Immature natural killer cell (primary cell): ENCODE measurements around the gene MAPK13. TPM values are rescaled to one million over a fixed set of nuclear protein-coding genes. Genes with fewer than 3 reads are reported as not detected.
"Not testable (repeated sequence)": the region's sequence is repeated elsewhere in the genome, so short reads cannot be mapped to it uniquely, and the experiment has no call there.

Experiments
- DNase-seq, 3 donors: peaks; one replicate each; pipeline ENCODE4 v3.0.0; 2022; ENCODE audit warnings: mixed read lengths in 1 of 3
- H3K27ac Mint-ChIP-seq, 6 donors: one replicate each; pipeline ENCODE4 v1.8.0; 2020; ENCODE audit warnings: mixed read lengths in 6 of 6, mild to moderate bottlenecking in 5 of 6, inconsistent platforms in 4 of 6, moderate library complexity in 3 of 6
- H3K27me3 Mint-ChIP-seq, 3 donors: one replicate each; pipeline ENCODE4 v1.8.0; 2020 to 2021; ENCODE audit warnings: low read depth in 3 of 3, mild to moderate bottlenecking in 3 of 3, mixed read lengths in 3 of 3, moderate library complexity in 3 of 3, inconsistent platforms in 1 of 3
- H3K36me3 Mint-ChIP-seq, 3 donors: one replicate each; pipeline ENCODE4 v1.8.0; 2020; ENCODE audit warnings: mixed read lengths in 3 of 3, inconsistent platforms in 2 of 3, mild to moderate bottlenecking in 2 of 3
- H3K4me1 Mint-ChIP-seq, 2 donors: one replicate each; pipeline ENCODE4 v1.8.0; 2020; ENCODE audit warnings: inconsistent platforms in 2 of 2, mild to moderate bottlenecking in 2 of 2, mixed read lengths in 2 of 2, moderate library complexity in 1 of 2
- H3K4me3 Mint-ChIP-seq, 5 donors: one replicate each; pipeline ENCODE4 v1.8.0; 2020; ENCODE audit warnings: mild to moderate bottlenecking in 5 of 5, mixed read lengths in 5 of 5, inconsistent platforms in 3 of 5, moderate library complexity in 3 of 5
- H3K9me3 Mint-ChIP-seq, 6 donors: one replicate each; pipeline ENCODE4 v1.8.0; 2020; ENCODE audit warnings: mild to moderate bottlenecking in 6 of 6, mixed read lengths in 6 of 6, inconsistent platforms in 4 of 6, moderate library complexity in 3 of 6
- polyA plus RNA-seq, 3 donors: library from polyadenylated mRNA; unstranded; fragments of 300-500 nt; fragmentation: Illumina TruSeq; gene quantifications; one replicate each; pipeline ENCODE4 v1.2.3, GENCODE V29; 2021

The MAPK13 gene
- polyA plus RNA-seq, 3 donors from 2014 or later = 35.2 to 52.1 (median 38.4) TPM

DNA sequence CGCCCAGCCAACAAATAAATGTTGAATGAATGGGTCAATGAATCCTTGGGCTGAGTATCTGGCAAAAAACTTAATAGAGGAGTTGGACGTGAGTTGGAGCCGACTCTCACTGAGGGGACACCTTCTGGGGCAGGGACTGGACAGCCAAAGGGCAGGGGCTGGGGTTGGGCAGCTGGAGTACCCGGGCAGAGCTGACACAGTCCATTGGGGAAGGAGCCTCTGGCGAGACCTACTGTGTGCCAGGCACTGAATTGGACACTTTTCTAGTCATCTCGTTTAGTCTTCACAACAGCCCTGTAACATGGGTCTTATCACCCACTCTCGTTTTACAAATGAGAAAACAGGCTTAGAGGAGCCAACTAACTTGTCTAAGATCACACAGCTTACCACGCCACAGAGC, 4.7 kb upstream of the MAPK13 start:
- peaks cover 85 to 93% of the 10 kb centered on the region in 2 donors for H3K4me1 Mint-ChIP-seq

DNA sequence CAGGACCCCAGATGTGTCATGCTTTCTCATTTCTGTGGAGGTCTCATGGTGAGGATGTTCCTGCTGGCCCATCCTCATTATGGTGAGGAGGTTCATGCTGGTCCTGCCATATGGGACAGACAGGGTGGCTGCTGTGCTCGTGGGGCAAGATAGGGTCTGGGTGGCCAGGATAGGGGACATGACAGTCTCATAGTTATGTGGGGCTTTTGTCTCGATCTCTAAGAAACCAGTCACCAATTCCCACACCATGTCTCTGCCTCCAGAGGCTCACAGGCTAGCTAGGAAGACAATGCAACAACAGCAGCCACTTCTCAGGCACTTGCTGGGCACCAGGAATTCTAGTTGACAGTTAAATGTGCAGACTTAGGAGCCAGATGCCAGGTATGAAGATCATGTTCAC, 4.2 kb upstream of the MAPK13 start:
- Mint-ChIP-seq H3K36me3 (no peaks in the 10 kb centered on the region), H3K4me1 (peaks cover 85 to 88% of the 10 kb centered on the region in 2 donors), H3K4me3 (peak overlapping the region in 4 of 5 donors; percentile 13 to 74 (median 23)), H3K27ac (peak overlapping the region; percentile 66 to 83 (median 77)), H3K9me3 (no peaks in the 10 kb centered on the region), H3K27me3 (peaks cover 4 to 15% (median 12%) of the 10 kb centered on the region in 3 donors)
- no peak for DNase-seq

More for the DNA sequence above, 4.7 kb upstream of the MAPK13 start:
- DNase-seq = no peak
- Mint-ChIP-seq H3K9me3 (no peaks in the 10 kb centered on the region), H3K36me3 (no peaks in the 10 kb centered on the region), H3K27me3 (peaks cover 0 to 17% (median 12%) of the 10 kb centered on the region in 3 donors), H3K27ac (peak overlapping the region; percentile 64 to 81 (median 72)), H3K4me3 (peak overlapping the region in 4 of 5 donors; percentile 13 to 53 (median 17))

DNA sequence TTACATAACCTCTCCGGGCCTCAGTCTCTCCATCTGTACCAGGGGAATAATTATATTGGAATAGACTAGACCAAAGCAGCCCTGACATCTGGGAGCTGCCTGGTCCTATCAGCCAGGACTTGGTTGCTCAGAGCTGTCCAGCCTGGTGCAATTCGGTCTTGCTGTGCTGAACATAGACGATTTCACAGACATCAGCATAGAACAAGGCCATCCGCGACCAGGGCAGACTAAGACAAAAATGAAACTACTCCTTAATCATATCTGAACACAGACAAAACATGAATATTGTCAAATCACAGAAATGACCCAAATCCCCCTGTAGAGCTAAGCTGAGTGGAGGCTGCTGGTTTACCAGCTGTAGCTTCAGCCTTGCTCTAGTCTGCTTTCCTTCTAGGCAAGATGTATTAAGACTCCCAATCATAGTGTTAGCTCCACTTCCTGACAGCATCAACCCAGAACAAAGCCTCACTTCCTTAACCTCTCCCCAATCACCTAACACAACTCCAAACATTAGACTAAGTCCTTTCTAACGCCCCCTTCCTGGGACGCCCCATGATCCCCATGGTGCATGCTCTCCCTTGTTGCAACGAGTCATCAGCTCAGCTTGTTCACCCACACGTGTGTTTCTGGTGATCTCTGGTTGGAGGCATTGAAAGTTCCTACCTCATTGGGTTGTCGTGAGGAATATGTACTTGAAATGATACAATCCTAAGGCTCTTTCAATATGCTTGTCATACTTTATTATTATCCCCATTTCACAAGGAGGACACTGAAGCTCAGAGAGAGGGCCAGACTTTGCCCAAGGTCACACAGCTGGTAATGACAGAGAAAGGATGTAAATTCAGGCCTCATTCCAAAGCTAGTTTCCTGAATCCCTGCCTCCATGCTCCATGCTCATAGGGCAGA, 3.5 kb upstream of the MAPK13 start:
- Mint-ChIP-seq H3K27ac (peak overlapping the region; percentile 66 to 83 (median 77)), H3K4me3 (peak overlapping the region; percentile 23 to 74 (median 31)), H3K4me1 (peaks cover 83 to 86% of the 10 kb centered on the region in 2 donors), H3K9me3 (no peaks in the 10 kb centered on the region), H3K27me3 (peaks cover 4 to 15% (median 12%) of the 10 kb centered on the region in 3 donors), H3K36me3 (no peaks in the 10 kb centered on the region)
- DNase-seq = no peak

DNA sequence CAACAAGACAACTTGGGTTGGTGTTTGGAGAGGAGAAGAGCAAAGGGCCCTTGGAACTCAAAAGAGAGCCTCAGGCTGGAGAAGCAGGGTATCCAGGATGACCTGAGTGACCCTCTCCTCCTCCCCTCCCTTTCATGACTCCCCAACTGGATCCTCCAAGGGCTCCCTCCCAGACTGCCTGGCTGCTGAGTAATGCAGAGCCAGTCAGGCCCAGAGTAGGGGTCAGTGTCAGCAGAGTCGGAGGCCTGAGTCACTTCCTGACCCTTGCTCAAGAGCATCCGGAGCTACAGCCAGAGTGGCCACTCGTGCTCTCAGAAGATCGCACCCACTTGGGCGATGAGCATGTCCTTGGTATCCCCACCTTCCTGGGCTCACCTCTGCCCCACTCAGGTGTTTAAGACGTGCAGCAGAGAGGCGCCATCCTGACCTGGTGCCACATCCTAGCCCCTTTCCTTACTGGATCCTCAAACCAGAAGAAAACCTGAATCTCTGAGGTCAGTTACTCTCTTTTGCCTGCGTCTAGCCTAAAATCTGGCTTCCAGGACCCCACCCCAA, 2.8 kb upstream of the MAPK13 start:
- no peaks in the 10 kb centered on the region for H3K9me3 Mint-ChIP-seq
- H3K4me1 Mint-ChIP-seq = peaks cover 83 to 86% of the 10 kb centered on the region in 2 donors
- DNase-seq = no peak
- no peaks in the 10 kb centered on the region for H3K36me3 Mint-ChIP-seq
- peaks cover 4 to 15% (median 12%) of the 10 kb centered on the region in 3 donors for H3K27me3 Mint-ChIP-seq
- peak overlapping the region in 4 of 6 donors; percentile 75 to 81 (median 80) for H3K27ac Mint-ChIP-seq
- peak overlapping the region in 1 of 5 donors; percentile 33 for H3K4me3 Mint-ChIP-seq

DNA sequence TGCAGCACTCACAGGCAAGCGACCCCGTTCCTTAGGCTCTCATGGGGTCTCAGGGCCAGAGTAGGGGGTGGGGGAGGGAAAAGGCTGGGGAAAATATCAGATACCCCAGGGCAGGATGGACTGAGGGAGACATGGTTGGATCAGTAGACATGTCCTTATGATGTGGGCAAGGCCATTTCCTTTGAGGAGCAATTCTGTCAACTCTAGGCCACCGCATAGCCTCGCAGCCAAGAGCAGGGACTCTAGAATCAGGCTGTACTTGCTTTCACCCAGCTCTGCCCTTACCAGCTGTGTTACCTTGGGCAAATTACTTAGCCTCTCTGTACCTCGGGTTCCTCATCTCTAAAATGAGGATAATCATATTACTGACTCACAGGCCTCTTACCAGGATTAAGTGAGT, 2.2 kb upstream of the MAPK13 start:
- peak overlapping the region in 4 of 6 donors; percentile 17 to 80 (median 76) for H3K27ac Mint-ChIP-seq
- no peak for DNase-seq
- peaks cover 4 to 15% (median 12%) of the 10 kb centered on the region in 3 donors for H3K27me3 Mint-ChIP-seq
- peaks cover 83 to 86% of the 10 kb centered on the region in 2 donors for H3K4me1 Mint-ChIP-seq
- no peaks in the 10 kb centered on the region for H3K9me3 Mint-ChIP-seq
- peaks cover 0 to 3% (median 2%) of the 10 kb centered on the region in 3 donors for H3K36me3 Mint-ChIP-seq
- H3K4me3 Mint-ChIP-seq = peak overlapping the region; percentile 10 to 50 (median 21)

DNA sequence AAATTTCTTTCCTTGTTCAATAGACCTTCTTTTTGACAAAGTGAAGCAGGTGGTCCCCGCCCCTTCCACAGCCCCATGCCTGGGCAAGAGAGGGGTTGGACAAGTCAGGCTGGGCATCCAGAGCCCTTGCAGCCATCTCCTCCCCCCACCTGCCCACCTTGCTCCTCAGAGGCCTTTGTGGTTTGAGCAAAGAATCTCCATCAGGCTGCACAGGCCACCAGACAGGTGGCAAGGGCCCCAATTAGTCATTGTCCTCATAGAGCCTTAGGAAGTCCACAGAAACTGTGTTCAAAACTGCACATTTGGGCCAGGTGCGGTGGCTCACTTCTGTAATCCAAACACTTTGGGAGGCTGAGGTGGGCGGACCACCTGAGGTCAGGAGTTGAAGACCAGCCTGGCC, 1.5 kb upstream of the MAPK13 start:
- Mint-ChIP-seq H3K9me3 (no peaks in the 10 kb centered on the region), H3K4me3 (peak overlapping the region; percentile 60 to 78 (median 69)), H3K27ac (peak overlapping the region; percentile 26 to 78 (median 64)), H3K36me3 (peaks cover 3 to 8% (median 8%) of the 10 kb centered on the region in 3 donors), H3K4me1 (peaks cover 83 to 86% of the 10 kb centered on the region in 2 donors), H3K27me3 (peaks cover 4 to 11% (median 10%) of the 10 kb centered on the region in 3 donors)
- no peak for DNase-seq

DNA sequence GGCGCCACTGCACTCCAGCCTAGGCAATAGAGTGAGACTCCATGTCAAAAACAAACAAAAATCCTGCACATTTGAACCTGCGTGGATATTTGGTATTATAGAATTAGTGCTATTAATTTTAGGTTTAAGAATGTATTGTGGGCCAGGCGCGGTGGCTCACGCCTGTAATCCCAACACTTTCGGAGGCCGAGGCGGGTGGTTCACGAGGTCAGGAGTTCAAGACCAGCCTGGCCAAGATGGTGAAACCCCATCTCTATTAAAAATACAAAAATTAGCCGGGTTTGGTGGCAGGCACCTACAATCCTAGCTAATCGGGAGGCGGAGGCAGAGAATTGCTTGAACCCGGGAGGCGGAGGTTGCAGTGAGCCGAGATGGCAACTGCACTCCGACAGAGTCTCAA, 979 bp upstream of the MAPK13 start:
- peak overlapping the region; percentile 67 to 83 (median 70) for H3K4me3 Mint-ChIP-seq
- DNase-seq, H3K27me3 Mint-ChIP-seq, H3K9me3 Mint-ChIP-seq: not testable (repeated sequence)
- peaks cover 5 to 11% (median 10%) of the 10 kb centered on the region in 3 donors for H3K36me3 Mint-ChIP-seq
- H3K4me1 Mint-ChIP-seq = peaks cover 81 to 85% of the 10 kb centered on the region in 2 donors
- H3K27ac Mint-ChIP-seq = peak overlapping the region in 5 of 6 donors; percentile 39 to 88 (median 78)

DNA sequence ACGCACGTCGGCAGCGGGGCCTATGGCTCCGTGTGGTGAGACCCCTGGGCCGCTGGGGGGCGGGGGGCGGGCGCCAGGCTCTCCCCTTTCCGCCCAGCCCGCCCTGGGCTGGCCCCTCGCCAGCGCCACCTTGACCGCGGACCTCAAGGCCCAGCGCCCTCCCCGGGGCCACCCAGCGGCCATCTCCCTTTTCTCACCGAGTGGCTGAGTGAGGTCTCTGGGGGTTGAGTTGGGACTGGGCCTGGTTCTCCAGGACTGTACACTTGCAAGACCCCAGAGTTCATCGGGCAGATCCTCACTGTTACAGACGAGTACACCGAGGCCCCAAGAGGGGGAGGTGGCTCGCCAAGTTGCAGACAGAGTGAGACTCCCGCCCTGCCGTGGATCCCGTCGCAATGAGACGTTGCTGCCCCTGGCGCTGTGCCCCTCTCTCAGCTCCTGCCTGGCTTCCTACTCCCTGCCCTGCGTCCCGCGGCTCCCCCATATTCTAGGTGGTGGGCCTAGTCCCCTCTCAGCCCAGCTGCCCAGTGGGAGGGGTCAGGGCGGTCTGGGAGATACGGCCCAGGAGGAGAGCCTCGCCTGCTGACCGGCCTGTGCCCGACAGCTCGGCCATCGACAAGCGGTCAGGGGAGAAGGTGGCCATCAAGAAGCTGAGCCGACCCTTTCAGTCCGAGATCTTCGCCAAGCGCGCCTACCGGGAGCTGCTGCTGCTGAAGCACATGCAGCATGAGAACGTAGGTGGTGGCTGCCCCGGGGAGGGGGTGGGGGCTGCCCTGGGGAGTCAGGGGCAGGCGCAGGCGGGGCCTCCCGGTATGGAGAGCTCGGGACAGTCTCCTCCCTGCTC, 576 bp downstream of the MAPK13 start:
- peak; percentile 81 to 85 (median 82) for DNase-seq
- Mint-ChIP-seq H3K4me3 (peak overlapping the region; percentile 88 to 91 (median 89)), H3K9me3 (no peaks in the 10 kb centered on the region), H3K27me3 (peaks cover 3 to 7% (median 6%) of the 10 kb centered on the region in 3 donors), H3K36me3 (peaks cover 9 to 21% (median 10%) of the 10 kb centered on the region in 3 donors), H3K27ac (peak overlapping the region; percentile 89 to 96 (median 94)), H3K4me1 (peaks cover 69 to 70% of the 10 kb centered on the region in 2 donors)

DNA sequence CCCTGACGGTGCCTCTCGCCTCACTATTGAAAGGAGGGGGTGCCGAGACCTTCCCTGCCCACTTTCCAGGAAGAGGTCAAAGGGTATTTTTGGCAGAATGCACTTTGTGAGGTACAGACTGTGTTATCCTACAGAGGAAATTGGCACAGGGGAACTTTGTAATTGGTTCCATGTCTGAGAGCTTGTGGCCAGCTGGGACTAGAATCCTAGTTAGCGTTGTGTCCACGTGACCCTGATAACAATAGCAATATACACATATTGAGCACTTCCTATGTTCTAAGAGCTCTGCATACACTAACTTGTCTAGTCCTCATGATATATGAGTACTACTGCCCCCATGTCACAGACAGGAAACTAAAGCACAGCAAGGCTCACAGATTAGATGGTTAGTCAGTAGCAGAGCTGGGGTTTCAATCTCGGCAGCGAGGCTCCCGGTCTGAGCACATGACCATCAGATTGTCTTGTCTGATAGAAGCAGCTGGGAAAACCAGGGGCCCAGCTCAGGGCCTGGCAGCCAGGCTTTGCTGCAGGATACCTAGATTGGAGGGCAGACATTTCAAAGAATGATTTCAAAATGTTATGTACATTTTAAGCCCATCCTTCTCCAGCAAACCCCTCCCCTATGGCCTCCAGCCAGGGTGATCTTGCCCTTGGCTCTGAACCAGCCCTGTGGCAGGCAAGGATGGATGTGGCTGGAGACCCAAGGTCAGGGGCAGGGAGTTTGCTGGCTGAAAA, 1.4 kb downstream of the MAPK13 start:
- peaks cover 10 to 27% (median 10%) of the 10 kb centered on the region in 3 donors for H3K36me3 Mint-ChIP-seq
- peak overlapping the region; percentile 88 to 91 (median 89) for H3K4me3 Mint-ChIP-seq
- peaks cover 3 to 7% (median 6%) of the 10 kb centered on the region in 3 donors for H3K27me3 Mint-ChIP-seq
- no peaks in the 10 kb centered on the region for H3K9me3 Mint-ChIP-seq
- peak overlapping the region; percentile 89 to 96 (median 94) for H3K27ac Mint-ChIP-seq
- DNase-seq = peak; percentile 49 to 59 (median 50)
- H3K4me1 Mint-ChIP-seq = peaks cover 61 to 64% of the 10 kb centered on the region in 2 donors

DNA sequence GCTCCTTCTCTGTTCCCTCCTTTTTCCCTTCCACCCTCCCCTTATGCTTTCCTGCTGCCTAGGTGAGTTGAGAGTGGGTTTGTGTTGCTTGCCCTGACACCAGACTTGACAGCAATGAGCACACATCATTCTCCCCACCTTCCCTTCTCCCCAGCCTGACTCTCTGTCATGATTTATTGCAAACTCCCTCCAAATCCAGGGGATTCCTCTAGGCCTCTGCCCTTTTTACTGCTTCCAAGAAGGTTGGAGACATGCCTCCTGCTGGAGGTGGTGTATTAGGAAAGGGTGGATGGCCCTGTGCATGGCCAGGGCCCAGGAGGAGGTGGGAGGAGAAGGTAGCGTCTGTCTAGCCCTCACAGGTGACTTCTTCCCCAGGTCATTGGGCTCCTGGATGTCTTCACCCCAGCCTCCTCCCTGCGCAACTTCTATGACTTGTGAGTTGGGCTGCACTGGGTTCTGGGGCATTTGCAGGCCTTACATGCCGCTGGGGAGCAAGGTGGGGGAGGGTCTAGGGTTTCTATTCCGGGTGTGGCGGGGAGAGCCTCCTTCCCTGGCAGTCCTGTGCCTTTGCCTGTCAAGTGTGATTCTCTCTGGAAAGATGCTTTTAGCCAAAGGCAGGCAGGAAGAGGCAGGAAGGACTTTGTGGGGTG, 2.1 kb downstream of the MAPK13 start:
- H3K4me3 Mint-ChIP-seq = peak overlapping the region; percentile 88 to 91 (median 89)
- peak overlapping the region; percentile 83 to 96 (median 92) for H3K27ac Mint-ChIP-seq
- peaks cover 3 to 7% (median 6%) of the 10 kb centered on the region in 3 donors for H3K27me3 Mint-ChIP-seq
- DNase-seq = no peak
- H3K4me1 Mint-ChIP-seq = peaks cover 55 to 61% of the 10 kb centered on the region in 2 donors
- H3K36me3 Mint-ChIP-seq = peaks cover 10 to 33% (median 14%) of the 10 kb centered on the region in 3 donors
- H3K9me3 Mint-ChIP-seq = no peaks in the 10 kb centered on the region

DNA sequence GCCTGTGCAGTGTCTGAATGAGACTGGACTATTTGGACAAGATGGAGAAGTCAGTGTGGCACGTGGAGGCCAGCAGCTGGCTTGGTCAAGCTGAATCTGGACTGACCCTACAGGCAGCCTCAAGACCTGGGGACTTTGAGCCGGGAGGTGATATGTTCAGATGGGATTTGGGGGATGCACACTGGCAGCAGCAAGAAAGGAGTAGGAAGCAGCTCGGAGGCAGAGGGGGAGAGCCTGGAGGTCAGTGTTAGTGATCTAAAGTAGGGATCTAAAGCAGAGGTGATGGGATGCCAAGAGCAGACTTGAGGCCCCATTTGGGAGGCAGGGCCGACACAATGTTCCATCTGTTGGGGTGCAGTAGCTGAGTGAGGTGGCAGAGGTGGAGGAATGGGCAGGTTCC, 2.8 kb downstream of the MAPK13 start:
- H3K27me3 Mint-ChIP-seq = peaks cover 3 to 7% (median 6%) of the 10 kb centered on the region in 3 donors
- peak overlapping the region in 4 of 5 donors; percentile 31 to 91 (median 88) for H3K4me3 Mint-ChIP-seq
- H3K36me3 Mint-ChIP-seq = peaks cover 10 to 33% (median 14%) of the 10 kb centered on the region in 3 donors
- no peak for DNase-seq
- no peaks in the 10 kb centered on the region for H3K9me3 Mint-ChIP-seq
- H3K27ac Mint-ChIP-seq = peak overlapping the region in 4 of 6 donors; percentile 23 to 90 (median 60)
- H3K4me1 Mint-ChIP-seq = peaks cover 47 to 53% of the 10 kb centered on the region in 2 donors

DNA sequence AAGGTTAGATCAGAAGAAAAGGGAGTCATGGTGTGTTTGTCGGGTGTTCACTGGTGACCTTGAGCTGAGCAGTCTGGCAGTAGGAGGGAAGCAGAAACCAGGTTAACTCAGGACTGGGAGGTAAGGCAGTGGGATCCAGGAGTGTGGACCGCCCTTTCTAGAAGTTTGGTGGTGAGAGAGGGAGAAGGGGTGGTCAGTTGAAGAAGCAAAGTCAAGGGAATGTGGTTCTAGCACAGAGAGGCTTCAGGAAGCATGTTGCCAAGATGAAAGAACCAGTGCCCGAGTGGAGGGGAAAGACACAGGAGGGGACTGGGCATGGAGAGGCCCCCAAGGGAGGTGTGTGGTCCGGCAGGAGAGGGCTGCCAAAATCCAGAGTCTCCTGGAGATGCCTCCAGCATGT, 3.6 kb downstream of the MAPK13 start:
- Mint-ChIP-seq H3K9me3 (no peaks in the 10 kb centered on the region), H3K4me3 (no peak overlapping the region), H3K36me3 (peaks cover 11 to 34% (median 15%) of the 10 kb centered on the region in 3 donors), H3K4me1 (peaks cover 39 to 45% of the 10 kb centered on the region in 2 donors), H3K27me3 (peaks cover 3 to 8% (median 6%) of the 10 kb centered on the region in 3 donors), H3K27ac (peak overlapping the region in 5 of 6 donors; percentile 4 to 60 (median 6))
- no peak for DNase-seq
